Mesendoderm (in vitro differentiated cells): Measurements from ENCODE around the gene BTBD18. TPM values are rescaled to one million over a fixed set of nuclear protein-coding genes. Genes with fewer than 3 reads are reported as not detected.

Experiments used
- DNase-seq: peaks from one replicate; pipeline ENCODE4 v3.0.0; 2013
- H2AK5ac ChIP-seq: 2 replicates; pipeline ENCODE4 v1.6.1; 2013; ENCODE audit warnings: low read length, inconsistent platforms
- H2BK120ac ChIP-seq: 2 replicates; pipeline ENCODE4 v1.6.1; 2013; ENCODE audit warnings: low read depth, mild to moderate bottlenecking, low read length, moderate library complexity, mixed read lengths
- H2BK15ac ChIP-seq: replicated peaks from 2 replicates; pipeline ENCODE4 v1.6.1; 2013; ENCODE audit warnings: low read depth, mild to moderate bottlenecking, moderate library complexity
- H2BK5ac ChIP-seq: 2 replicates; pipeline ENCODE4 v1.6.1; 2013; ENCODE audit warnings: low read length, inconsistent platforms
- H3K18ac ChIP-seq: 2 replicates; pipeline ENCODE4 v1.6.1; 2013; ENCODE audit warnings: mild to moderate bottlenecking, low read length, mixed read lengths
- H3K23ac ChIP-seq: one replicate; pipeline ENCODE4 v1.6.1; 2013; ENCODE audit warnings: low read length
- H3K27ac ChIP-seq: 2 replicates; pipeline ENCODE4 v1.5.1; 2013; ENCODE audit warnings: low read depth, mild to moderate bottlenecking, inconsistent platforms, low read length, moderate library complexity
- H3K27me3 ChIP-seq: 2 replicates; pipeline ENCODE4 v1.6.1; 2013; ENCODE audit warnings: low read length, control low read depth, mild to moderate bottlenecking, inconsistent platforms; ENCODE audit not compliant: insufficient read depth, poor library complexity
- H3K36me3 ChIP-seq: 2 replicates; pipeline ENCODE4 v1.6.1; 2013; ENCODE audit warnings: low read length, inconsistent platforms; ENCODE audit not compliant: control insufficient read depth, insufficient read depth
- H3K4ac ChIP-seq: one replicate; pipeline ENCODE4 v1.6.1; 2013; ENCODE audit warnings: low read depth, mild to moderate bottlenecking, low read length, moderate library complexity
- H3K4me1 ChIP-seq: 2 replicates; pipeline ENCODE4 v1.6.1; 2013; ENCODE audit warnings: low read depth, low read length, inconsistent platforms; ENCODE audit not compliant: control insufficient read depth
- H3K4me2 ChIP-seq: 2 replicates; pipeline ENCODE4 v1.6.1; 2013; ENCODE audit warnings: low read length
- H3K4me3 ChIP-seq: 2 replicates; pipeline ENCODE4 v1.5.1; 2013; ENCODE audit warnings: mild to moderate bottlenecking, low read length
- H3K56ac ChIP-seq: one replicate; pipeline ENCODE4 v1.6.1; 2013; ENCODE audit warnings: low read length
- H3K79me1 ChIP-seq: 2 replicates; pipeline ENCODE4 v1.6.1; 2013; ENCODE audit warnings: low read length, inconsistent platforms
- H3K79me2 ChIP-seq: 2 replicates; pipeline ENCODE4 v1.6.1; 2013; ENCODE audit warnings: mild to moderate bottlenecking, low read length; ENCODE audit not compliant: control insufficient read depth, insufficient read depth
- H3K9ac ChIP-seq: 2 replicates; pipeline ENCODE4 v1.6.1; 2013; ENCODE audit warnings: low read length, inconsistent platforms
- H4K5ac ChIP-seq: one replicate; pipeline ENCODE4 v1.6.1; 2013; ENCODE audit warnings: low read length
- H4K8ac ChIP-seq: one replicate; pipeline ENCODE4 v1.6.1; 2013; ENCODE audit warnings: low read depth, mild to moderate bottlenecking, control low read depth, low read length, moderate library complexity
- WGBS: extraction: QIAGEN DNeasy Blood & Tissue Kit; methylation state at CpG from one replicate; pipeline ENCODE4 v1.1.7; 2013; ENCODE audit warnings: low lambda C conversion rate, missing lambda C conversion rate; ENCODE audit not compliant: insufficient coverage; ENCODE audit errors: extremely low coverage; 5-methylcytosine and 5-hydroxymethylcytosine counted together
- polyA plus RNA-seq, 2 experiments: library from polyadenylated mRNA; stranded (reverse); fragments of 200-250 nt; gene quantifications; one replicate each; pipeline ENCODE4 v1.2.3, GENCODE V29; 2013

Gene BTBD18, protein sequence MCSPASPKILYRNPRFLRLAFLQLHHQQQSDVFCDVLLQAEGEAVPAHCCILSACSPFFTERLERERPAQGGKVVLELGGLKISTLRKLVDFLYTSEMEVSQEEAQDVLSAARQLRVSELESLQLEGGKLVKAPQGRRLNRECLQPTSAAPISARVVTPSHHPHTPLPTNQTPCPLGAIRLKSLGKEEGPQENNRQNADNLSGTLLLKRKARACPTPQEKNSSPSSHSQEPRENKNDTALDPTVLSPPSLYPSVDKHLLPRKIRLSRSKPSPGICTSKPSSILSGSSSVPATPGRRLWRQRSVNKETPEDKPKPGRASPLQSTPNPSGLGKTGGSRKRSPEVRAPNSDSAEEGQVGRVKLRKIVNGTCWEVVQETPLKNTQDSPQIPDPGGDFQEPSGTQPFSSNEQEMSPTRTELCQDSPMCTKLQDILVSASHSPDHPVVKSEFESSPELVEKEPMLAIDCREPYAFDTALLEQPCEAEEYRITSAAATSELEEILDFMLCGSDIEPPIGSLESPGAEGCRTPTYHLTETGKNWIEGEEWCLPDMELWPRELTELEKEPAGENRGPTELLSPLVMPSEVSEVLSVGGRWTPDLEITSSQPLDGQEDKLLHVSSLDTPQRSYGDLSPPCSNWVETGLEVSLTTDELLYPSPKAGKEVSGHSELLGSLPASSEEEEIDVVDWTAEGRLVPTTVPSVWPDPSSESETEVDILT
- 0.01 TPM for polyA plus RNA-seq (2013, experiment 1 of 2)
- polyA plus RNA-seq (2013, experiment 2 of 2): not detected

DNA sequence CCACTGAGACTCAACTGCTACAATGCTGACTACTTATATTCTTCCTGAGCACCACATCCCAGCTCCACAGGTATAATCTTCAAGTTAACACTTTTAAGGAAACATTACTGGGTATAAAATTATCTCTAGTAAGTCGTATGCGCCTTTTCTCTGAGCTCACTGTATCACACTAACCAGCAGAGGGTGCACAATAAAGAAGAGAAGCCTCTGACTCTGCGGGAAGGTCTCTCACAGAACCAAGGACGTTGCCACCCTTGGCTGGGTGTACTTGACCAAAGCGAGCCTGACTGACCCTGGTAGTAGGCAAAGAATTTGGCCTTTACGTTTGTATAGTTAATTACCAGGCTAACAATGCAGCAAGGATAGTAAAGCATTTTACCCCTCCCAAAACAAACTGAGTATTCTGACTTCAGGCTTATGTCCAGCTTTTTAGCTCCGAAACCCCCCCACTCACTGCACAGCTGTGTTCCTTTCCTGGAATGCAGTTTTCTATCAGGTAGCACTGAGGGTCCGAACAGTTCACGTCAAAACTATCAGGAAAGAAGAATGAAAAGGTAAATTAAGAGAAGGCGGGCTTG, at the start of gene BTBD18:
BTBD18 (minus strand) TSS at position 144 of the 578 bp plus-strand sequence. CDS start 631 bp downstream, outside the sequence.
- H3K9ac ChIP-seq: no peak within 1 kb of the TSS
- H3K27ac ChIP-seq: no peak within 1 kb of the TSS
- H3K4me1 ChIP-seq: peaks cover 2% of the 10 kb centered on the region
- H3K36me3 ChIP-seq: no peaks in the 10 kb centered on the region
- WGBS: no CpG with 5 or more reads among the region's 10 CpGs
- H4K5ac ChIP-seq: no peak within 1 kb of the TSS
- H2AK5ac ChIP-seq: no peak within 1 kb of the TSS
- no peak within 1 kb of the TSS for H3K4me3 ChIP-seq
- H3K18ac ChIP-seq: no peak within 1 kb of the TSS
- peak within 1 kb of the TSS; percentile 0 for H3K4ac ChIP-seq
- H3K23ac ChIP-seq: no peak within 1 kb of the TSS
- no peak within 1 kb of the TSS for H4K8ac ChIP-seq
- H3K4me2 ChIP-seq: no peak within 1 kb of the TSS
- H3K79me2 ChIP-seq: no peaks in the 10 kb centered on the region
- H2BK5ac ChIP-seq: no peak within 1 kb of the TSS
- no peak within 1 kb of the TSS for H3K56ac ChIP-seq
- H3K79me1 ChIP-seq: no peaks in the 10 kb centered on the region
- H2BK15ac ChIP-seq: no peak within 1 kb of the TSS
- peak; percentile 84 for DNase-seq
- no peak within 1 kb of the TSS for H2BK120ac ChIP-seq
- no peaks in the 10 kb centered on the region for H3K27me3 ChIP-seq

- Histone ChIP-seq H3K56ac (no peak overlapping the region), H2BK5ac (no peak overlapping the region), H2AK5ac (no peak overlapping the region), H4K5ac (no peak overlapping the region), H3K23ac (no peak overlapping the region), H2BK120ac (no peak overlapping the region), H3K36me3 (peaks cover 22% of the 10 kb centered on the region), H3K27ac (no peak overlapping the region), H3K4me1 (no peaks in the 10 kb centered on the region), H2BK15ac (no peak overlapping the region), H3K4me2 (no peak overlapping the region), H3K79me1 (peaks cover 15% of the 10 kb centered on the region), H3K9ac (no peak overlapping the region), H4K8ac (no peak overlapping the region), H3K27me3 (no peaks in the 10 kb centered on the region), H3K18ac (no peak overlapping the region), H3K79me2 (peaks cover 31% of the 10 kb centered on the region), H3K4me3 (no peak overlapping the region), H3K4ac (no peak overlapping the region)
- DNase-seq: no peak
Measured at GRCh38 chr11:57801183-57801485, 49.5 kb upstream of the BTBD18 start.

GRCh38 chr11:57800444-57801182, 49.0 kb upstream of the BTBD18 start:
- Histone ChIP-seq H3K36me3 (peaks cover 19% of the 10 kb centered on the region), H3K9ac (no peak overlapping the region), H2BK120ac (no peak overlapping the region), H3K4me1 (no peaks in the 10 kb centered on the region), H3K18ac (no peak overlapping the region), H3K79me2 (peaks cover 31% of the 10 kb centered on the region), H3K56ac (no peak overlapping the region), H2BK15ac (no peak overlapping the region), H2BK5ac (no peak overlapping the region), H3K27me3 (no peaks in the 10 kb centered on the region), H3K4me3 (no peak overlapping the region), H3K27ac (no peak overlapping the region), H4K5ac (no peak overlapping the region), H3K79me1 (peaks cover 14% of the 10 kb centered on the region), H3K4me2 (no peak overlapping the region), H2AK5ac (no peak overlapping the region), H3K4ac (no peak overlapping the region), H4K8ac (no peak overlapping the region), H3K23ac (no peak overlapping the region)
- DNase-seq: peak; percentile 97
- WGBS: no CpG with 5 or more reads among the region's 4 CpGs

- no peak overlapping the region for H2AK5ac ChIP-seq
- no peak overlapping the region for H2BK15ac ChIP-seq
- no peaks in the 10 kb centered on the region for H3K4me1 ChIP-seq
- peaks cover 20% of the 10 kb centered on the region for H3K36me3 ChIP-seq
- no peak overlapping the region for H3K56ac ChIP-seq
- no peak overlapping the region for H4K5ac ChIP-seq
- no peak overlapping the region for H2BK120ac ChIP-seq
- H3K23ac ChIP-seq: no peak overlapping the region
- no peak overlapping the region for H3K27ac ChIP-seq
- H3K18ac ChIP-seq: no peak overlapping the region
- H3K79me1 ChIP-seq: peaks cover 15% of the 10 kb centered on the region
- no peak overlapping the region for H3K4me3 ChIP-seq
- H3K9ac ChIP-seq: no peak overlapping the region
- H4K8ac ChIP-seq: no peak overlapping the region
- no peak overlapping the region for H3K4me2 ChIP-seq
- H2BK5ac ChIP-seq: no peak overlapping the region
- no CpG with 5 or more reads among the region's 1 CpG for WGBS
- peaks cover 40% of the 10 kb centered on the region for H3K79me2 ChIP-seq
- H3K27me3 ChIP-seq: no peaks in the 10 kb centered on the region
- no peak overlapping the region for H3K4ac ChIP-seq
- peak; percentile 46 for DNase-seq
Measured at GRCh38 chr11:57798905-57799559, 47.4 kb upstream of the BTBD18 start.

DNA sequence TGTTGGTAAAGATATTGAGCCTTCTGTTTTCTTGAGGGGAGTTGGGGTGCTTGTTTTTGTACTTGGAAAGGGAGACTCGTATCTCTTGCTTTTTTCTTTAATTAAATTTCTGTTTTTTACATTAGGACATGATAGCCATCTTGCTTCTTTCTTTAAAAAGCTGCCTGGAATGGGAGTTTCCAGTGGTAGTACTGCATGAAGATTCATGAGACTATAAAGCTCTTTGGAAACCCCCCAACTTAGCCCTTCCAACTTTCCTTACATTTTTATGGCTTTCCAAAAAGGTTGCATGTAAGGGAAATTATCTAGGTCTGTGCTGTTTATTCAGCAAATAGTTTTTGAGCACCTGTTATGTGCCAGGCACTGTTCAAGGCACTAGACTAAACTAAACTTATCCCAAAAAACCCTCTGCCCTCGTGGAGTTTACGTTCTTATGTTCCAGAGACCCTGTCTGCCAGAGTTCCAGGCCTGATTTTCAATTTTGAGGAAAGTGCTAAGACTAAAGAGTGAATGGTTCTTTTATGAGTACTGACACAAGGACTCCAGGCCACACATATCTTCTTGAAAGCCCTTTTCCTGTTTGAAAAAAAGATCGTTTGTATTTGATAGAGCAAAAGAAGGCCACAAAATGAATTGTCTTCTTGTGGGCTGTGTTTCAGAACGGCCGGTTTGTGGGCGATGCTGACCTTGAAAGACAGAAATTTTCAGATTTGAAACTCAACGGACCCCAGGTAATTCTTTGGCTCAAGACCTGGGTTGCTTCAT, 41.9 kb upstream of the BTBD18 start:
- Histone ChIP-seq H4K8ac (no peak overlapping the region), H3K4me1 (no peaks in the 10 kb centered on the region), H4K5ac (no peak overlapping the region), H3K27ac (no peak overlapping the region), H3K79me1 (peaks cover 15% of the 10 kb centered on the region), H2BK15ac (no peak overlapping the region), H3K79me2 (peaks cover 65% of the 10 kb centered on the region), H3K4me2 (no peak overlapping the region), H3K4me3 (no peak overlapping the region), H3K23ac (no peak overlapping the region), H2BK5ac (no peak overlapping the region), H3K18ac (no peak overlapping the region), H3K4ac (no peak overlapping the region), H3K36me3 (peaks cover 10% of the 10 kb centered on the region), H3K56ac (no peak overlapping the region), H3K27me3 (no peaks in the 10 kb centered on the region), H2AK5ac (no peak overlapping the region), H3K9ac (no peak overlapping the region), H2BK120ac (no peak overlapping the region)
- no CpG with 5 or more reads among the region's 8 CpGs for WGBS
- DNase-seq: no peak
